BJ (cell line): ENCODE results near the gene MAP7. TPM values are rescaled to one million over a fixed set of nuclear protein-coding genes. Genes with fewer than 3 reads are reported as not detected.

Experiments
- CTCF ChIA-PET: fragments of 350-600 bp; formaldehyde crosslinking; extraction: SDS; loops from one replicate; lab custom pipeline; 2021; ENCODE audit warnings: antibody characterized with exemption, inconsistent platforms; lab: Yijun Ruan, JAX
- POLR2A ChIA-PET: fragments of 300-600 bp; sonication (Branson Sonifier 250); formaldehyde crosslinking; extraction: SDS; loops from one replicate; lab custom pipeline; 2021; ENCODE audit warnings: antibody characterized with exemption; lab: Charles Lee
- DNase-seq: peaks from one replicate; pipeline ENCODE4 v3.0.0-alpha.2; 2011; ENCODE audit warnings: low read depth
- H3K27me3 ChIP-seq: 2 replicates; pipeline ENCODE4 v1.6.0; 2011; ENCODE audit warnings: low read length; ENCODE audit not compliant: control insufficient read depth, insufficient read depth
- H3K36me3 ChIP-seq: 2 replicates; pipeline ENCODE4 v1.5.1; 2011; ENCODE audit warnings: low read length; ENCODE audit not compliant: control insufficient read depth, insufficient read depth
- H3K4me3 ChIP-seq: 2 replicates; pipeline ENCODE4 v1.5.1; 2011; ENCODE audit warnings: low read depth, mild to moderate bottlenecking, control low read depth, low read length
- CTCF ChIP-seq: IDR thresholded peaks from 2 replicates; pipeline ENCODE4 v1.5.1; 2011; ENCODE audit warnings: low read depth, mild to moderate bottlenecking, control low read depth, inconsistent platforms, low read length, moderate library complexity; ENCODE audit not compliant: insufficient read depth
- polyA plus RNA-seq: library from polyadenylated mRNA; depleted of rRNA; stranded (reverse); fragments of >200 nt; gene quantifications from 2 replicates; pipeline ENCODE4 v1.2.3, GENCODE V29; 2011

MAP7 gene
- polyA plus RNA-seq, 1 experiment, result 0.45 TPM

- Histone ChIP-seq H3K27me3 (no peaks in the 10 kb centered on the region), H3K4me3 (no peak overlapping the region), H3K36me3 (no peaks in the 10 kb centered on the region)
- DNase-seq, result no peak
- TF ChIP-seq CTCF, result no peak
- ChIA-PET CTCF (no interaction called here), POLR2A (interaction anchor here (0.6 kb wide), 1 partner anchor 49 kb away, joined by 6 read pairs; no protein-coding TSS in a partner anchor)
These were observed 15.0 kb downstream of the MAP7 start for GRCh38 chr6:136535017-136535765.

- no peaks in the 10 kb centered on the region for H3K36me3 ChIP-seq
- no peak for TF ChIP-seq CTCF
- no peaks in the 10 kb centered on the region for H3K27me3 ChIP-seq
- no peak overlapping the region for H3K4me3 ChIP-seq
- DNase-seq, result no peak
- ChIA-PET CTCF (no interaction called here), POLR2A (no interaction called here)
These were observed 16.0 kb downstream of the MAP7 start for GRCh38 chr6:136534268-136534667.

GRCh38 chr6:136533487-136533886 is 16.7 kb downstream of the MAP7 start:
- TF ChIP-seq CTCF, result no peak
- H3K27me3 ChIP-seq, result no peaks in the 10 kb centered on the region
- ChIA-PET CTCF (interaction anchor here (0.6 kb wide), 1 partner anchor 16 kb away, joined by 3 read pairs; no protein-coding TSS in a partner anchor), POLR2A (no interaction called here)
- DNase-seq, result no peak
- no peaks in the 10 kb centered on the region for H3K36me3 ChIP-seq
- no peak overlapping the region for H3K4me3 ChIP-seq

- Histone ChIP-seq H3K36me3 (no peaks in the 10 kb centered on the region), H3K27me3 (no peaks in the 10 kb centered on the region), H3K4me3 (no peak overlapping the region)
- TF ChIP-seq CTCF, result no peak
- DNase-seq, result no peak
- POLR2A ChIA-PET, result no interaction called here
- CTCF ChIA-PET, result interaction anchor here (1.2 kb wide), 1 partner anchor 15 kb away, joined by 4 read pairs; no protein-coding TSS in a partner anchor
These were observed 18.2 kb downstream of the MAP7 start for GRCh38 chr6:136532030-136532429.

- TF ChIP-seq CTCF, result no peak
- POLR2A ChIA-PET, result no interaction called here
These were observed 20.5 kb downstream of the MAP7 start for GRCh38 chr6:136529710-136530109.

More at GRCh38 chr6:136529710-136530109, 20.5 kb downstream of the MAP7 start:
- no peak for DNase-seq
- Histone ChIP-seq H3K36me3 (no peaks in the 10 kb centered on the region), H3K27me3 (no peaks in the 10 kb centered on the region), H3K4me3 (no peak overlapping the region)
- CTCF ChIA-PET, result interaction anchor here (1.4 kb wide), 1 partner anchor 21 kb away, joined by 3 read pairs; the partner anchor contains the start of gene MAP7
